GM13976 (cell line): ENCODE measurements around the gene ELMO1.

Experiments used
- DNase-seq: peaks from one replicate; pipeline ENCODE4 v3.0.0; 2012; ENCODE audit warnings: low spot score
- in situ Hi-C: fragments of 300-500 bp; cut with MboI; formaldehyde crosslinking; loops from one replicate; pipeline ENCODE4 v1.12.0; 2022; ENCODE audit warnings: low sequenced_read_pairs, mixed read lengths, inconsistent platforms; ENCODE audit not compliant: unreplicated experiment
- TF ChIP-seq, protein P1 (sequence below): IDR thresholded peaks from 2 replicates; pipeline ENCODE4 v1.5.1; 2012; ENCODE audit warnings: borderline replicate concordance, mild to moderate bottlenecking; ENCODE audit not compliant: insufficient read depth; ENCODE audit errors: extremely low read depth, missing control alignments, control extremely low read depth

ELMO1 gene

DNA sequence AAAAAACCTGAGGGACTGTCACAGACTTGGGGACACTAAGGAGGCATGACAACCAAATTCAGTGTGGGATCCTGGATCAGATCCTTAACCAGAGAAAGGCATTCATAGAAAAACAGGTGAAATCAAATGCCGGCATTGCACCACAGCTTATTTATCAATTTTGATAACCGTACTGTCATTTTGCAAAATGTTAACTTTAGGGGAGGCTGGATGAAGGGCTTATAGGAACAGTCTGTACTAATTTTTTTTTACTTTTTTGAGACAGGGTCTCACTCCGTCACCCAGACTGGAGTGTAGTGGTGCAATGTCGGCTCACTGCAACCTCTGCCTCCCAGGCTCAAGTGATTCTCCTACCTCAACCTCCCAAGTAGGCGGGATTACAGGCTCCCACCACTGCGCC lies 217.1 kb downstream of the ELMO1 start:
- in situ Hi-C loops, result no loop called here
- no peak for DNase-seq
- TF ChIP-seq, protein P1, sequence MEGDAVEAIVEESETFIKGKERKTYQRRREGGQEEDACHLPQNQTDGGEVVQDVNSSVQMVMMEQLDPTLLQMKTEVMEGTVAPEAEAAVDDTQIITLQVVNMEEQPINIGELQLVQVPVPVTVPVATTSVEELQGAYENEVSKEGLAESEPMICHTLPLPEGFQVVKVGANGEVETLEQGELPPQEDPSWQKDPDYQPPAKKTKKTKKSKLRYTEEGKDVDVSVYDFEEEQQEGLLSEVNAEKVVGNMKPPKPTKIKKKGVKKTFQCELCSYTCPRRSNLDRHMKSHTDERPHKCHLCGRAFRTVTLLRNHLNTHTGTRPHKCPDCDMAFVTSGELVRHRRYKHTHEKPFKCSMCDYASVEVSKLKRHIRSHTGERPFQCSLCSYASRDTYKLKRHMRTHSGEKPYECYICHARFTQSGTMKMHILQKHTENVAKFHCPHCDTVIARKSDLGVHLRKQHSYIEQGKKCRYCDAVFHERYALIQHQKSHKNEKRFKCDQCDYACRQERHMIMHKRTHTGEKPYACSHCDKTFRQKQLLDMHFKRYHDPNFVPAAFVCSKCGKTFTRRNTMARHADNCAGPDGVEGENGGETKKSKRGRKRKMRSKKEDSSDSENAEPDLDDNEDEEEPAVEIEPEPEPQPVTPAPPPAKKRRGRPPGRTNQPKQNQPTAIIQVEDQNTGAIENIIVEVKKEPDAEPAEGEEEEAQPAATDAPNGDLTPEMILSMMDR, result no peak

DNA sequence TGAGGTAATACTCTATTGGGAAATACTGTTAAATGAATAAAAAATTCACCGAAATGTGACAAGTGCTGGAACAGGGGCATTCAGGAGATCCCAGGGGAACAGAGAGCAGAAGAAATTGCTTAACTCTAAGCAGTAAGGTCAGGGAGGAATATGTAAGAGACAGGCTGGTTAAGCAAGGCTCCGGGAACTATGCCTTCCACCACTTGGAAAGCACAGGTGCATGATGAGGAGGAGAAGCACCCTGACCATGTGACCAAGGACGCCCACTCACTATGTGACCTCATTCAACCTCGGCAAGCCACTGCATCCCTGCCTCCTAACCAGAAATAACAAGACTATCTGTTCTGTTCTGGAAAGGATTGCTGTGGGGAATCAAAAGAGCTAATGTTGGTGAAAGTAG lies 218.4 kb downstream of the ELMO1 start:
- peak; percentile 11 for DNase-seq
- TF ChIP-seq, protein P1, result no peak
- in situ Hi-C loops, result no loop called here

- in situ Hi-C loops, result no loop called here
Measured at GRCh38 chr7:37229381-37229780, 219.3 kb downstream of the ELMO1 start.

DNA sequence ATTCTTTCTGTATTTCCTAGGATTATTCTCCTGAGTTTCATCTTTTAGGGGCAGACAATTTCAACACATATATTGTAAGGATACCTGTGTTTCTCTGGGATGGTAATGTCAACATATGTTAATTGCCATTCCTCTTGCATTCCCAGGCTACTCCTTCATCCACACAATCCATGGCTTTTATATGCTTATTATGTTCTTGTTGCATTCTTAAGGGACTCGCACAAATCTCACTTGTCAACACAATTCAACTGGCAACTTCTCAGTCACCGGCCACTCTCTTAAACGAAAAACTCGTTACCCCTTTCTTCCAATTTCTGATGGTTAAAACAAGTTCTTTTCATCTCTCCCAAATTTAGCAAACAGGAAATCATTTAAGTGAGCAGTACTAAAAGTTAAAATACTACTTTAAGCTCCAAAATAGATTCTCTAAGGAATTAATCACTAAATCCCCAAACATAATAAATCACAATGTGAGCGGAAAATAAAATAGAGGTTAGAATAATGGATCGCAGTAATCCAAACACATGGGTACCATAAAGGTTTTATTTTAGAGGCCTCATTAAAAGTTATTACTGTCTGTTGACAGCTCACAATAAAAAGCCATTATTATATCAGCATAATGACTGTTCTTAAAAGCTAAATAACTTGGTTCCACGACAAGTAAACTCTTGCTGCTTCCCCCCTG lies 223.2 kb downstream of the ELMO1 start:
- TF ChIP-seq, protein P1, result no peak
- DNase-seq, result no peak
- in situ Hi-C loops, result no loop called here

More at GRCh38 chr7:37229381-37229780, 219.3 kb downstream of the ELMO1 start:
- TF ChIP-seq, protein P1, result no peak
- DNase-seq, result no peak

- in situ Hi-C loops, result loop anchor here (25.0 kb wide), 1 partner anchor 613 kb away; the partner anchor contains the start of gene NME8
- no peak for DNase-seq
- TF ChIP-seq, protein P1, result no peak
Measured at GRCh38 chr7:37224746-37225145, 223.9 kb downstream of the ELMO1 start.

GRCh38 chr7:37220664-37221063 lies 228.0 kb downstream of the ELMO1 start:
- TF ChIP-seq, protein P1, result no peak
- in situ Hi-C loops, result loop anchor here (25.0 kb wide), 1 partner anchor 617 kb away; the partner anchor contains the start of gene NME8
- no peak for DNase-seq

DNA sequence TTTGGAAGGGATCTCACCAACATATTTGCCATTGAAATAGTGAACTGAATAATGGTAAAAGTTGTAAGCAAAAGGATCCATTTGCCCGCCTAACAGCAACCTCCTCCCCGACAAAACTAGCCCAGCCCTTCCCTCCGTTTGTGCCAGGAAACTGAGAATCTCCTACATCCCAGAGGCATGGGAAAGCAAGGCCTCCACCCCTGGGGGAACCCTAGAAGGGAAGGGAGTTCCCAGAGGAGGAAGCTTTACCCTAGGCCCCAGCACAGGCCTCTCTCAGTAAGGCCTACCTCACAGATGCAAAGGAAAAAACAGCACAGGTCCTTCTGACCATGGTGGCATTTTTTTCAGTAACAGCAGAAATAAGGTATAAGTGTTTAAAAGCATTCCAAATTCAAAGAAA lies 229.7 kb downstream of the ELMO1 start:
- in situ Hi-C loops, result loop anchor here (10.0 to 25.0 kb wide), 2 partner anchors 126 to 618 kb away; partner anchors contain the start of gene NME8
- TF ChIP-seq, protein P1, result no peak
- DNase-seq, result no peak
